Brain microvascular endothelial cell (primary cell): ENCODE measurements around the gene ASXL3.

Experiments
- DNase-seq: peaks from one replicate; pipeline ENCODE4 v3.0.0-alpha.2; 2020
- H3K27ac ChIP-seq: fragments of 250-450 bp; sonication (Bioruptor Pico); 2 replicates; pipeline ENCODE4 v1.5.1; 2020; ENCODE audit warnings: mild to moderate bottlenecking, moderate library complexity
- H3K27me3 ChIP-seq: fragments of 250-450 bp; sonication (Bioruptor Pico); replicated peaks from 2 replicates; pipeline ENCODE4 v1.5.1; 2020; ENCODE audit warnings: mild to moderate bottlenecking
- H3K36me3 ChIP-seq: fragments of 250-450 bp; sonication (Bioruptor Pico); replicated peaks from 2 replicates; pipeline ENCODE4 v1.5.1; 2020; ENCODE audit warnings: mild to moderate bottlenecking
- H3K4me3 ChIP-seq: 2 replicates; pipeline ENCODE4 v1.5.1; 2011; ENCODE audit warnings: low read depth, mild to moderate bottlenecking, control low read depth, low read length, moderate library complexity
- in situ Hi-C: cut with HindIII; loops from 2 replicates; pipeline ENCODE4 v1.10.0; 2017; ENCODE audit warnings: low sequenced_read_pairs, low pct_ligation_motif_present
- TF ChIP-seq, protein P1 (sequence below): IDR thresholded peaks from 2 replicates; pipeline ENCODE4 v1.5.1; 2011; ENCODE audit warnings: low read depth, mild to moderate bottlenecking, moderate library complexity, low read length, control low read depth, inconsistent platforms; ENCODE audit errors: missing control alignments

ASXL3 gene

DNA sequence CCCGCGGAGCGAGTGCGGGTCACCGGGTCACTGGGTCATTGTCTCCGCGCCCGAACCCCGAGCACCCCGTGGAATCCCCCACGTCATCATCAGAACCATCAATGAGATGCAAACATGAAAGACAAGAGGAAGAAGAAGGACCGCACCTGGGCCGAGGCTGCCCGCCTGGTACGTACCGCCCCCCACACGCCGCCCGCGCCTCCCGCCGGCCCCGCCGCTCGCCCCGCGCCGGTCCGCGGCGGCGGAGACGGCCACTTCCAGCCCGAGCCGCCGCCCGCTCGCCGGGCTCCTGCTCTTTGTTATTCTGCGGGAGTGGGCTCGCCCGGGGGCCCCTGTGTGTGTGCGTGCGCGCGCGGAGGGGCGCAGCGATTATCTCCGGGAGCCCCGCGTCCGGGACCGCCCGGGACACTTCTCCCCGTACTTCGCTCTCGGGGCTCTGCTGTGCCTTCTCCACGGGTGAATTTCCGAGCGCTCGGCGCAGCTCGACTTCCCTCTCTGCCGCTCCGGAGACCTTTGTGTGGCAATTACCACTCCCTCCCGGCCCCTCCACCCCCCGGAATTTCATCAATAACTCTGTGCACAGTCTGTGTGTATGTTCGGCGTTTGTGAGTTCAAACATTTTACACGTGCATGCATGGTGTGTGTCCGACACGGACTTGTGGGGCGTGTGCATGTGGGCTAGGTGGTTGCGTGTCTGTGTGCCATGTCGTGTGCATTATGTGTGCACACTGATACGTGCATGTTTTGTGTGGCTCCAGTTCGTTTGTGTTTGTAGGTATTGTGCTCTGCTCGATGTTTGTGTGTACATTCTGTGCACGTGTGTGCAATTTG is 714 bp downstream of the ASXL3 start:
- in situ Hi-C loops: no loop called here
- H3K4me3 ChIP-seq: peak overlapping the region; percentile 68

GRCh38 chr18:33579349-33580215 is 1.6 kb downstream of the ASXL3 start:
- TF ChIP-seq, protein P1, sequence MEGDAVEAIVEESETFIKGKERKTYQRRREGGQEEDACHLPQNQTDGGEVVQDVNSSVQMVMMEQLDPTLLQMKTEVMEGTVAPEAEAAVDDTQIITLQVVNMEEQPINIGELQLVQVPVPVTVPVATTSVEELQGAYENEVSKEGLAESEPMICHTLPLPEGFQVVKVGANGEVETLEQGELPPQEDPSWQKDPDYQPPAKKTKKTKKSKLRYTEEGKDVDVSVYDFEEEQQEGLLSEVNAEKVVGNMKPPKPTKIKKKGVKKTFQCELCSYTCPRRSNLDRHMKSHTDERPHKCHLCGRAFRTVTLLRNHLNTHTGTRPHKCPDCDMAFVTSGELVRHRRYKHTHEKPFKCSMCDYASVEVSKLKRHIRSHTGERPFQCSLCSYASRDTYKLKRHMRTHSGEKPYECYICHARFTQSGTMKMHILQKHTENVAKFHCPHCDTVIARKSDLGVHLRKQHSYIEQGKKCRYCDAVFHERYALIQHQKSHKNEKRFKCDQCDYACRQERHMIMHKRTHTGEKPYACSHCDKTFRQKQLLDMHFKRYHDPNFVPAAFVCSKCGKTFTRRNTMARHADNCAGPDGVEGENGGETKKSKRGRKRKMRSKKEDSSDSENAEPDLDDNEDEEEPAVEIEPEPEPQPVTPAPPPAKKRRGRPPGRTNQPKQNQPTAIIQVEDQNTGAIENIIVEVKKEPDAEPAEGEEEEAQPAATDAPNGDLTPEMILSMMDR: no peak
- no peak for DNase-seq
- Histone ChIP-seq H3K36me3 (no peaks in the 10 kb centered on the region), H3K27me3 (no peaks in the 10 kb centered on the region), H3K27ac (no peak overlapping the region), H3K4me3 (peak overlapping the region; percentile 68)
- in situ Hi-C loops: no loop called here

More for the DNA sequence above, 714 bp downstream of the ASXL3 start:
- Histone ChIP-seq H3K27ac (no peak overlapping the region), H3K27me3 (no peaks in the 10 kb centered on the region), H3K36me3 (no peaks in the 10 kb centered on the region)
- DNase-seq: no peak
- TF ChIP-seq, protein P1: no peak

- Histone ChIP-seq H3K27ac (no peak overlapping the region), H3K36me3 (no peaks in the 10 kb centered on the region), H3K27me3 (no peaks in the 10 kb centered on the region), H3K4me3 (no peak overlapping the region)
- TF ChIP-seq, protein P1: no peak
- no peak for DNase-seq
- in situ Hi-C loops: no loop called here
These were observed 2.5 kb downstream of the ASXL3 start for GRCh38 chr18:33580546-33580945.

DNA sequence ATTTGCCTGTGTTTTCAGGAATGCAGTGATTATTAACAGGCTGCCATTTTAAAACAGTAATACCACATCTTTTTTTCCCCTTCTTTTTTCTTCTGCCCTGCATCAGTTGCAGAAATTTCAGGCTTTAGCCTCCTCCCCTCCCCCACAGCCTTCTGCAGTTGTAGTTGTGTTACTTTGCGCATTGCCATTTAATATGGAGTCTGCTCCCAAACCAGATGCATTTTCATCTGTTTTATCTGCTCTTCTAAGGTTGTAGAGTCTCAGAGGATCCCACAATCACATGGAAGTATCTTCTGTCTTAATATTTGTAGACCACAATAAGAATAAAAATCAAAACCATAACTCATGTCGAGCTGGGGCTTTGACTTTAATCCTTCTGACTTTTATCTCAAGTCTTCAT is 3.8 kb downstream of the ASXL3 start:
- TF ChIP-seq, protein P1: no peak
- in situ Hi-C loops: no loop called here
- no peaks in the 10 kb centered on the region for H3K36me3 ChIP-seq
- no peak for DNase-seq
- no peak overlapping the region for H3K4me3 ChIP-seq
- H3K27me3 ChIP-seq: no peaks in the 10 kb centered on the region
- H3K27ac ChIP-seq: no peak overlapping the region

GRCh38 chr18:33583901-33584300 is 5.9 kb downstream of the ASXL3 start:
- in situ Hi-C loops: no loop called here
- H3K4me3 ChIP-seq: no peak overlapping the region

More at GRCh38 chr18:33583901-33584300, 5.9 kb downstream of the ASXL3 start:
- no peaks in the 10 kb centered on the region for H3K27me3 ChIP-seq
- no peak for DNase-seq
- no peaks in the 10 kb centered on the region for H3K36me3 ChIP-seq
- TF ChIP-seq, protein P1: no peak
- H3K27ac ChIP-seq: no peak overlapping the region
